GM12878 (cell line): ENCODE measurements around the gene PCSK6. TPM values are rescaled to one million over a fixed set of nuclear protein-coding genes. Genes with fewer than 3 reads are reported as not detected.

ENCODE experiments used
- ATAC-seq: fragments of 200-7000 bp; cut with Tn5 transposase; 3 replicates; pipeline ENCODE4 v1.9.1; 2020; ENCODE audit warnings: mild to moderate bottlenecking, moderate library complexity
- BruUV-seq: library from RNA; stranded (reverse); fragments of 400-500 nt; replicated peaks from 2 replicates; lab custom pipeline; 2021; lab: Mats Ljungman, UMichigan
- CTCF ChIA-PET: fragments of 300-600 bp; sonication (Branson Sonifier 250); formaldehyde crosslinking; extraction: SDS; loops from one replicate; lab custom pipeline; 2021; ENCODE audit warnings: inconsistent platforms; lab: Yijun Ruan, JAX
- POLR2A ChIA-PET: fragments of 350-600 bp; formaldehyde crosslinking; extraction: SDS; loops from one replicate; lab custom pipeline; 2021; ENCODE audit warnings: inconsistent platforms; lab: Charles Lee
- RAD21 ChIA-PET: fragments of 300-600 bp; sonication (Branson Sonifier 250); formaldehyde crosslinking; loops from one replicate; lab custom pipeline; 2023; ENCODE audit warnings: antibody characterized with exemption; ENCODE audit not compliant: unreplicated experiment; lab: Charles Lee
- SMC1A ChIA-PET: fragments of 300-600 bp; sonication (Branson Sonifier 250); formaldehyde crosslinking; loops from one replicate; lab custom pipeline; 2023; ENCODE audit not compliant: unreplicated experiment, uncharacterized antibody; lab: Charles Lee
- DNase-seq: peaks from one replicate; pipeline ENCODE4 v3.0.0-alpha.2; 2011; ENCODE audit warnings: low read depth, low spot score
- FAIRE-seq: peaks from 3 replicates; lab custom pipeline; 2011; peaks lifted over from hg19 to GRCh38; lab: Jason Lieb, UNC
- H2AFZ ChIP-seq: 2 replicates; pipeline ENCODE4 v1.6.0; 2011; ENCODE audit warnings: low read depth, low read length, control low read depth; ENCODE audit not compliant: control insufficient read depth
- H3K27ac ChIP-seq: 2 replicates; pipeline ENCODE4 v1.5.1; 2011; ENCODE audit warnings: control low read depth; ENCODE audit not compliant: control insufficient read depth, insufficient read depth
- H3K27me3 ChIP-seq, 2 experiments: replicated peaks in 1 of 2; 2 replicates each; pipeline versions ENCODE4 v1.6.0 to v1.6.1; 2011; ENCODE audit warnings: low read length in 1 of 2; ENCODE audit not compliant: control insufficient read depth in 2 of 2, insufficient read depth in 2 of 2
- H3K36me3 ChIP-seq, 2 experiments: 2 replicates each; pipeline ENCODE4 v1.5.1; 2011; ENCODE audit warnings: low read length in 1 of 2; ENCODE audit not compliant: control insufficient read depth in 2 of 2, insufficient read depth in 2 of 2
- H3K4me1 ChIP-seq: 2 replicates; pipeline ENCODE4 v1.6.1; 2011; ENCODE audit warnings: mild to moderate bottlenecking, low read length, moderate library complexity, mixed read lengths; ENCODE audit not compliant: control insufficient read depth, insufficient read depth
- H3K4me2 ChIP-seq: 2 replicates; pipeline ENCODE4 v1.6.0; 2011; ENCODE audit warnings: control low read depth; ENCODE audit not compliant: control insufficient read depth, insufficient read depth
- H3K4me3 ChIP-seq: fragments of 200-600 bp; sonication (generic); 2 replicates; pipeline ENCODE4 v1.5.1; 2016
- H3K79me2 ChIP-seq: 2 replicates; pipeline ENCODE4 v1.6.0; 2011; ENCODE audit warnings: low read length; ENCODE audit not compliant: control insufficient read depth, insufficient read depth
- H3K9ac ChIP-seq: 2 replicates; pipeline ENCODE4 v1.8.0; 2011; ENCODE audit warnings: low read length, control low read depth, mixed read lengths; ENCODE audit not compliant: control insufficient read depth, insufficient read depth
- H3K9me3 ChIP-seq: replicated peaks from 3 replicates; pipeline ENCODE4 v1.5.1; 2011; ENCODE audit warnings: mild to moderate bottlenecking, low read length; ENCODE audit not compliant: control insufficient read depth, insufficient read depth
- H4K20me1 ChIP-seq: 2 replicates; pipeline ENCODE4 v1.6.0; 2011; ENCODE audit not compliant: control insufficient read depth, insufficient read depth
- EGR1 ChIP-seq, 2 experiments: IDR thresholded peaks; 1 replicate in 1 of 2; 2 replicates in 1 of 2; pipeline ENCODE4 v1.6.1; 2011 to 2012; ENCODE audit warnings: low read depth in 2 of 2, low read length in 2 of 2, borderline replicate concordance in 1 of 2, mild to moderate bottlenecking in 1 of 2, moderate library complexity in 1 of 2
- JUND ChIP-seq: IDR thresholded peaks from 2 replicates; pipeline ENCODE4 v1.6.1; 2012; ENCODE audit warnings: low read depth, mild to moderate bottlenecking, low read length, improper control_type of control experiment, moderate library complexity
- WGBS: methylation state at CpG from one replicate; pipeline ENCODE4 v1.1.6; 2016; ENCODE audit warnings: low lambda C conversion rate; ENCODE audit not compliant: insufficient replicate concordance, insufficient coverage; ENCODE audit errors: missing lambda C conversion rate; 5-methylcytosine and 5-hydroxymethylcytosine counted together
- in situ Hi-C: fragments of 300-500 bp; cut with MboI; formaldehyde crosslinking; loops from 9 replicates; pipeline ENCODE4 v1.14.3; 2018; ENCODE audit warnings: mixed read lengths
- intact Hi-C: fragments of 100-400 bp; cut with micrococcal nuclease; formaldehyde crosslinking; loops from one replicate; pipeline ENCODE4 v1.14.2; 2022; ENCODE audit not compliant: unreplicated experiment
- polyA plus RNA-seq, 11 experiments: library from polyadenylated mRNA; depleted of rRNA in 4 of 11; unstranded in 6 of 11; stranded (reverse) in 5 of 11; fragments of >200 nt; fragmentation: Nextera tagmentation in 4 of 11; fragmentation: Illumina TruSeq in 1 of 11; extraction: Ambion mirVana in 4 of 11; extraction: Trizol in 1 of 11; gene quantifications; 1 replicate in 1 of 11; 2 replicates in 10 of 11; pipeline versions ENCODE4 v1.2.1 to v1.2.3, GENCODE V29; 2011 to 2016; ENCODE audit warnings: inconsistent platforms in 2 of 11, missing spikeins in 2 of 11, low read depth in 1 of 11
- total RNA-seq, 4 experiments: library from RNA; depleted of rRNA in 3 of 4; stranded (reverse); fragments of >200 nt in 3 of 4; fragmentation: Illumina TruSeq in 1 of 4; extraction: Trizol in 1 of 4; gene quantifications; 2 replicates each; pipeline versions ENCODE4 v1.2.1 to v1.2.3, GENCODE V29; 2013 to 2021
- TF ChIP-seq, protein P1 (sequence below): IDR thresholded peaks from 2 replicates; pipeline ENCODE4 v1.6.1; 2011; ENCODE audit warnings: mild to moderate bottlenecking, low read depth, low read length, moderate library complexity; ENCODE audit not compliant: insufficient replicate concordance

Gene PCSK6
- total and polyA plus RNA-seq, 10 of the 15 experiments (the other 5 are each of a cell fraction or from before 2014, with no cell fraction given) = 0.19 to 0.67 (median 0.25) TPM; not detected in 4

DNA sequence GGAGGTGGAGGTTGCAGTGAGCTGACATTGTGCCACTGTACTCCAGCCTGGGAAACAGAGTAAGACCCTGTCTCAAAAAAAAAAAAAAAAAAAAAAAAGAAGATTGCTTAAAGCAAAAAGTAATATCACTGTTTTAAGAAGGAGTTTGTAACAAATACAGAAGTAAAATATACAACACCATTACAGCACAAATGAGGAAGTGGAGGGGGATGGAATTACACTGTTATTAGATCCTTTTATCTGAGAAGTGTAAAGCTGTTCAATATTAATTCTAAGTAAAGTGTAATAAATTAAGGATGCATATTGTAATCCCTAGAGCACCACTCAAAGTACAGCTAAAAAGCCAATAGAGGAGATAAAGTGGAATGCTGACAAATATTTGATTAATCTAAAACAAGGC, 147.5 kb downstream of the PCSK6 start (continued):
- TF ChIP-seq, protein P1, sequence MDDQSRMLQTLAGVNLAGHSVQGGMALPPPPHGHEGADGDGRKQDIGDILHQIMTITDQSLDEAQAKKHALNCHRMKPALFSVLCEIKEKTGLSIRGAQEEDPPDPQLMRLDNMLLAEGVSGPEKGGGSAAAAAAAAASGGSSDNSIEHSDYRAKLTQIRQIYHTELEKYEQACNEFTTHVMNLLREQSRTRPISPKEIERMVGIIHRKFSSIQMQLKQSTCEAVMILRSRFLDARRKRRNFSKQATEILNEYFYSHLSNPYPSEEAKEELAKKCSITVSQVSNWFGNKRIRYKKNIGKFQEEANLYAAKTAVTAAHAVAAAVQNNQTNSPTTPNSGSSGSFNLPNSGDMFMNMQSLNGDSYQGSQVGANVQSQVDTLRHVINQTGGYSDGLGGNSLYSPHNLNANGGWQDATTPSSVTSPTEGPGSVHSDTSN = no peak
- TF ChIP-seq JUND = no peak

DNA sequence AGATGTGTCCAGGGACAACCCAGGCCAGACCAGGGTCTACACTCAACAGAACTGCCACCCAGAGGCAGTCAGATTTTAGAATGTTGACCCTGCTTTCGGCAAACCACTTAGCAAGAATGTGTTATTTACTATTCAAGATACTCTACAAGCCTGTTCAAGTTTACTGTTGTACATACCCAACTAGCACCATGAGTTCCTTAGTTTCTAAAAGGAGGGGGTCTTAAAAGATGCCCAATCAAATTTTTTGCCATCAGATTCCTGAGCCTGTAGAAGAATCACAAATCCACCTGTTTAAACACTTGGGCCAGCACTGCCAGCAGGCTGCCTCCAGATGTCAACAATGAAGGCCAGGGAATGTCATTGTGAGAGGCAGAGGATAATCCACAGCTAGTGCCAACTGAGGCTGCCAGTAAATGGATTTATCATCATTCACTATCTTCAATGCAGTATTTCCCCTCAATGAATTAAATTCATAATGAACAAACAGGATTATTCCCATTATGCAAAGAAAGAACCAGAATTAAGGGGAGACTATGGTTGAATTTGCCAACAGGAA, 150.9 kb downstream of the PCSK6 start:
- ChIA-PET SMC1A (no interaction called here), POLR2A (interaction anchor here (0.5 kb wide), 1 partner anchor 394 kb away, joined by 7 read pairs; no protein-coding TSS in a partner anchor), RAD21 (no interaction called here), CTCF (interaction anchor here (0.7 kb wide), 1 partner anchor 61 kb away, joined by 3 read pairs; no protein-coding TSS in a partner anchor)
- H4K20me1 ChIP-seq = no peaks in the 10 kb centered on the region
- H3K4me2 ChIP-seq = no peak overlapping the region
- 0% methylated on average over 1 of the region's 1 CpG for WGBS
- ATAC-seq (no peak), DNase-seq (no peak), FAIRE-seq (no peak)
- in situ Hi-C loops = no loop called here
- H3K79me2 ChIP-seq = no peaks in the 10 kb centered on the region
- H2AFZ ChIP-seq = no peak overlapping the region
- no peak overlapping the region for H3K9ac ChIP-seq
- intact Hi-C loops = no loop called here
- no peak for TF ChIP-seq EGR1 (IDR thresholded peaks at IDR 0.05; ENCODE audit: borderline replicate concordance in 1 of 2, low read depth in 2 of 2, low read length in 2 of 2)
- no TSS peak for BruUV-seq
- H3K4me3 ChIP-seq = no peak overlapping the region
- H3K36me3 ChIP-seq = no peaks in the 10 kb centered on the region
- H3K27me3 ChIP-seq = no peaks in the 10 kb centered on the region
- H3K9me3 ChIP-seq = peaks cover 21% of the 10 kb centered on the region
- H3K4me1 ChIP-seq = peaks cover 4% of the 10 kb centered on the region; the same call in 1 of the 2 replicates
- H3K27ac ChIP-seq = no peak overlapping the region
